Astrocyte (in vitro differentiated cells and primary cell): ENCODE results near the gene DOCK10. TPM values are rescaled to one million over a fixed set of nuclear protein-coding genes. Genes with fewer than 3 reads are reported as not detected.
A peak's percentile ranks its signal among the peaks of the same experiment; 100 is the strongest.

Experiments
- DNase-seq: peaks from one replicate; pipeline ENCODE4 v3.0.0-alpha.2; 2010; ENCODE audit warnings: low read depth
- FAIRE-seq: peaks from 2 replicates; lab custom pipeline; 2011; peaks lifted over from hg19 to GRCh38; lab: Jason Lieb, UNC
- H2AFZ ChIP-seq: 2 replicates; pipeline ENCODE4 v1.6.0; 2012; ENCODE audit warnings: low read depth, low read length, inconsistent platforms
- H3K27ac ChIP-seq: 2 replicates; pipeline ENCODE4 v1.5.1; 2011; ENCODE audit warnings: low read depth, low read length, inconsistent platforms
- H3K27me3 ChIP-seq: 2 replicates; pipeline ENCODE4 v1.6.0; 2011; ENCODE audit warnings: low read length, inconsistent platforms; ENCODE audit not compliant: insufficient read depth
- H3K36me3 ChIP-seq: 2 replicates; pipeline ENCODE4 v1.5.1; 2011; ENCODE audit warnings: low read length, inconsistent platforms; ENCODE audit not compliant: insufficient read depth
- H3K4me1 ChIP-seq: 2 replicates; pipeline ENCODE4 v1.5.1; 2011; ENCODE audit warnings: low read length, inconsistent platforms; ENCODE audit not compliant: insufficient read depth
- H3K4me2 ChIP-seq: 2 replicates; pipeline ENCODE4 v1.6.0; 2012; ENCODE audit warnings: low read length, inconsistent platforms
- H3K4me3 ChIP-seq: 2 replicates; pipeline ENCODE4 v1.5.1; 2011; ENCODE audit warnings: low read depth, mild to moderate bottlenecking, low read length, inconsistent platforms; ENCODE audit not compliant: insufficient read depth
- H3K79me2 ChIP-seq: 2 replicates; pipeline ENCODE4 v1.6.0; 2012; ENCODE audit warnings: mild to moderate bottlenecking, low read length, inconsistent platforms; ENCODE audit not compliant: insufficient read depth
- H3K9ac ChIP-seq: 2 replicates; pipeline ENCODE4 v1.6.0; 2012; ENCODE audit warnings: mild to moderate bottlenecking, low read length, inconsistent platforms
- H3K9me3 ChIP-seq: 2 replicates; pipeline ENCODE4 v1.5.1; 2012; ENCODE audit warnings: low read depth, mild to moderate bottlenecking, low read length, inconsistent platforms; ENCODE audit not compliant: insufficient read depth
- H4K20me1 ChIP-seq: 2 replicates; pipeline ENCODE4 v1.6.0; 2012; ENCODE audit warnings: low read length, inconsistent platforms; ENCODE audit not compliant: insufficient read depth
- H3K27ac Mint-ChIP-seq: one replicate; pipeline ENCODE4 v1.8.0; 2021; ENCODE audit warnings: mild to moderate bottlenecking, mixed read lengths; ENCODE audit not compliant: unreplicated experiment
- H3K27me3 Mint-ChIP-seq: one replicate; pipeline ENCODE4 v1.8.0; 2021; ENCODE audit warnings: low read depth, mixed read lengths; ENCODE audit not compliant: unreplicated experiment
- H3K36me3 Mint-ChIP-seq: one replicate; pipeline ENCODE4 v1.8.0; 2021; ENCODE audit warnings: low read depth, mixed read lengths; ENCODE audit not compliant: unreplicated experiment
- H3K4me1 Mint-ChIP-seq: one replicate; pipeline ENCODE4 v1.8.0; 2021; ENCODE audit warnings: low read depth, mixed read lengths; ENCODE audit not compliant: unreplicated experiment
- H3K4me3 Mint-ChIP-seq: one replicate; pipeline ENCODE4 v1.8.0; 2021; ENCODE audit warnings: mild to moderate bottlenecking, moderate library complexity, mixed read lengths; ENCODE audit not compliant: unreplicated experiment
- H3K9me3 Mint-ChIP-seq: one replicate; pipeline ENCODE4 v1.8.0; 2021; ENCODE audit warnings: mild to moderate bottlenecking, mixed read lengths; ENCODE audit not compliant: unreplicated experiment
- CTCF ChIP-seq: IDR thresholded peaks from 2 replicates; pipeline ENCODE4 v1.5.1; 2011; ENCODE audit warnings: low read depth, mild to moderate bottlenecking, inconsistent platforms, low read length, moderate library complexity; ENCODE audit not compliant: insufficient read depth
- EZH2 ChIP-seq: IDR thresholded peaks from 2 replicates; pipeline ENCODE4 v1.6.1; 2012; ENCODE audit warnings: mild to moderate bottlenecking, low read length, inconsistent platforms; ENCODE audit not compliant: insufficient read depth
- total RNA-seq: library from RNA; stranded (reverse); gene quantifications from 2 replicates; pipeline ENCODE4 v1.2.1, GENCODE V29; 2021

The DOCK10 gene
- total RNA-seq, 1 donor from 2014 or later = 7.7 TPM

- H3K36me3 Mint-ChIP-seq = peaks cover 4% of the 10 kb centered on the region
- DNase-seq = no peak
- FAIRE-seq = no peak
These were observed 196.1 kb downstream of the DOCK10 start for GRCh38 chr2:224846161-224846560.

GRCh38 chr2:224843141-224843540 is 199.1 kb downstream of the DOCK10 start:
- H3K4me2 ChIP-seq = no peak overlapping the region
- Mint-ChIP-seq H3K9me3 (peaks cover 4% of the 10 kb centered on the region), H3K27me3 (no peaks in the 10 kb centered on the region), H3K27ac (peak overlapping the region; percentile 6), H3K4me1 (peaks cover 19% of the 10 kb centered on the region), H3K36me3 (peaks cover 4% of the 10 kb centered on the region), H3K4me3 (no peak overlapping the region)
- DNase-seq (peak; percentile 70), FAIRE-seq (no peak)
- H3K4me3 ChIP-seq = no peak overlapping the region
- no peak overlapping the region for H3K9ac ChIP-seq
- no peaks in the 10 kb centered on the region for H3K79me2 ChIP-seq
- H3K27me3 ChIP-seq = no peaks in the 10 kb centered on the region
- TF ChIP-seq EZH2 (no peak), CTCF (no peak)
- H4K20me1 ChIP-seq = no peaks in the 10 kb centered on the region
- peaks cover 32% of the 10 kb centered on the region for H3K36me3 ChIP-seq
- no peaks in the 10 kb centered on the region for H3K9me3 ChIP-seq
- no peak overlapping the region for H2AFZ ChIP-seq
- H3K27ac ChIP-seq = no peak overlapping the region
- peaks cover 10% of the 10 kb centered on the region for H3K4me1 ChIP-seq

More at GRCh38 chr2:224846161-224846560, 196.1 kb downstream of the DOCK10 start:
- H4K20me1 ChIP-seq = no peaks in the 10 kb centered on the region
- H3K4me1 ChIP-seq = peaks cover 12% of the 10 kb centered on the region
- Mint-ChIP-seq H3K4me1 (peaks cover 20% of the 10 kb centered on the region), H3K27me3 (no peaks in the 10 kb centered on the region), H3K27ac (no peak overlapping the region), H3K4me3 (no peak overlapping the region), H3K9me3 (peaks cover 3% of the 10 kb centered on the region)
- no peaks in the 10 kb centered on the region for H3K27me3 ChIP-seq
- H3K4me3 ChIP-seq = no peak overlapping the region
- no peak overlapping the region for H2AFZ ChIP-seq
- no peak overlapping the region for H3K27ac ChIP-seq
- no peaks in the 10 kb centered on the region for H3K9me3 ChIP-seq
- peaks cover 18% of the 10 kb centered on the region for H3K36me3 ChIP-seq
- H3K9ac ChIP-seq = no peak overlapping the region
- H3K4me2 ChIP-seq = no peak overlapping the region
- no peak for TF ChIP-seq CTCF
- TF ChIP-seq EZH2 = no peak
- H3K79me2 ChIP-seq = no peaks in the 10 kb centered on the region

- TF ChIP-seq CTCF (no peak), EZH2 (no peak)
- peaks cover 4% of the 10 kb centered on the region for H3K36me3 Mint-ChIP-seq
- H3K27ac Mint-ChIP-seq = no peak overlapping the region
These were observed 200.4 kb downstream of the DOCK10 start for GRCh38 chr2:224841910-224842309.

More at GRCh38 chr2:224841910-224842309, 200.4 kb downstream of the DOCK10 start:
- no peak overlapping the region for H3K4me3 Mint-ChIP-seq
- Histone ChIP-seq H3K79me2 (no peaks in the 10 kb centered on the region), H4K20me1 (no peaks in the 10 kb centered on the region), H3K9me3 (no peaks in the 10 kb centered on the region), H2AFZ (no peak overlapping the region), H3K4me3 (no peak overlapping the region), H3K4me2 (no peak overlapping the region), H3K36me3 (peaks cover 32% of the 10 kb centered on the region), H3K9ac (no peak overlapping the region), H3K4me1 (peaks cover 14% of the 10 kb centered on the region), H3K27me3 (no peaks in the 10 kb centered on the region), H3K27ac (no peak overlapping the region)
- H3K27me3 Mint-ChIP-seq = no peaks in the 10 kb centered on the region
- H3K4me1 Mint-ChIP-seq = peaks cover 29% of the 10 kb centered on the region
- H3K9me3 Mint-ChIP-seq = peaks cover 4% of the 10 kb centered on the region
- DNase-seq = no peak
- FAIRE-seq = no peak
